DOHH2 (cell line): ENCODE measurements around the gene EIF5A2.

Source experiments
- H3F3A ChIP-seq: fragments of 200-600 bp; sonication (generic), shearing (Covaris generic); 2 replicates; pipeline ENCODE4 v1.6.0; 2016; ENCODE audit warnings: antibody characterized with exemption, mild to moderate bottlenecking; ENCODE audit not compliant: control insufficient read depth, insufficient read depth
- H3K27ac ChIP-seq: fragments of 200-600 bp; sonication (generic); 2 replicates; pipeline ENCODE4 v1.5.1; 2014; ENCODE audit warnings: low read depth, mild to moderate bottlenecking, low read length, moderate library complexity
- H3K27me3 ChIP-seq: fragments of 200-600 bp; sonication (generic); 2 replicates; pipeline ENCODE4 v1.6.1; 2014; ENCODE audit warnings: mild to moderate bottlenecking, low read length, mixed read lengths; ENCODE audit not compliant: control insufficient read depth
- H3K36me3 ChIP-seq: fragments of 200-600 bp; sonication (generic); 2 replicates; pipeline ENCODE4 v1.6.1; 2014; ENCODE audit warnings: mild to moderate bottlenecking, low read length, moderate library complexity, mixed read lengths; ENCODE audit not compliant: control insufficient read depth
- H3K4me1 ChIP-seq: fragments of 200-600 bp; sonication (generic); 2 replicates; pipeline ENCODE4 v1.6.1; 2014; ENCODE audit warnings: mild to moderate bottlenecking, low read length, mixed read lengths; ENCODE audit not compliant: control insufficient read depth
- H3K4me2 ChIP-seq: fragments of 200-600 bp; sonication (generic); 2 replicates; pipeline ENCODE4 v1.6.0; 2014; ENCODE audit warnings: mild to moderate bottlenecking, low read length, moderate library complexity
- H3K4me3 ChIP-seq: fragments of 200-600 bp; sonication (generic); 2 replicates; pipeline ENCODE4 v1.5.1; 2014; ENCODE audit warnings: mild to moderate bottlenecking, low read length, mixed read lengths
- H3K79me2 ChIP-seq: fragments of 200-600 bp; sonication (generic); 2 replicates; pipeline ENCODE4 v1.6.1; 2014; ENCODE audit warnings: mild to moderate bottlenecking, low read length, mixed read lengths; ENCODE audit not compliant: control insufficient read depth
- H3K9me2 ChIP-seq: fragments of 200-600 bp; sonication (generic); replicated peaks from 2 replicates; pipeline ENCODE4 v1.6.1; 2014; ENCODE audit warnings: mild to moderate bottlenecking, low read length, mixed read lengths; ENCODE audit not compliant: control insufficient read depth
- H3K9me3 ChIP-seq: fragments of 200-600 bp; sonication (generic); 2 replicates; pipeline ENCODE4 v1.6.1; 2014; ENCODE audit warnings: antibody characterized with exemption, low read length, mixed read lengths; ENCODE audit not compliant: control insufficient read depth, insufficient read depth
- H4K20me1 ChIP-seq: fragments of 200-600 bp; sonication (generic); 2 replicates; pipeline ENCODE4 v1.6.0; 2014; ENCODE audit warnings: low read depth, mild to moderate bottlenecking, antibody characterized with exemption, low read length, moderate library complexity; ENCODE audit not compliant: control insufficient read depth, insufficient read depth
- EZH2phosphoT487 ChIP-seq: fragments of 200-600 bp; sonication (generic); IDR thresholded peaks from 2 replicates; pipeline ENCODE4 v1.6.1; 2017; ENCODE audit warnings: borderline replicate concordance, mild to moderate bottlenecking, antibody characterized with exemption, low read length, moderate library complexity, mixed read lengths
- TF ChIP-seq, protein P1 (sequence below): fragments of 200-600 bp; sonication (generic); IDR thresholded peaks from one replicate; pipeline ENCODE4 v1.5.1; 2014; ENCODE audit warnings: antibody characterized with exemption, mild to moderate bottlenecking, low read depth, low read length; ENCODE audit not compliant: poor library complexity, severe bottlenecking

EIF5A2 gene

DNA sequence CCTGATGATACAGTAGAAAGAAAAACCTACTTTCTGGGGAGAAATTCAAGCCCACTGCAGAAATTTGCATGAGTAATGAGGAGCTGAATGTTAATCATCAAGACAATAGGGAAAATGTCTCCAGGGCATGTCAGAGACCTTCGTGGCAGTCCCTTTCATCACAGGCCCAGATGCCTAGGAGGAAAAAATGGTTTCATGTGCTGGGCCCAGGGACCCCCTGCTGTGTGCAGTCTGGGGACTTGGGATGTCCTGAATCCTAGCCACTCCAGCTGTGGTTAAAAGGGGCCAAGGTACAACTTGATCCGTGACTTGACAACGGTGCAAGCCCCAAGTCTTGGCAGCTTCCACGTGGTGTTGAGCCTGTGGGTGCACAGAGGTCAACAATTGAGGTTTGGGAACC lies 10.3 kb upstream of the EIF5A2 start:
- no peak overlapping the region for H3K4me2 ChIP-seq
- no peaks in the 10 kb centered on the region for H3K9me2 ChIP-seq
- no peaks in the 10 kb centered on the region for H3F3A ChIP-seq
- H3K4me3 ChIP-seq = no peak overlapping the region
- no peaks in the 10 kb centered on the region for H3K4me1 ChIP-seq
- TF ChIP-seq EZH2phosphoT487 = no peak
- TF ChIP-seq, protein P1, sequence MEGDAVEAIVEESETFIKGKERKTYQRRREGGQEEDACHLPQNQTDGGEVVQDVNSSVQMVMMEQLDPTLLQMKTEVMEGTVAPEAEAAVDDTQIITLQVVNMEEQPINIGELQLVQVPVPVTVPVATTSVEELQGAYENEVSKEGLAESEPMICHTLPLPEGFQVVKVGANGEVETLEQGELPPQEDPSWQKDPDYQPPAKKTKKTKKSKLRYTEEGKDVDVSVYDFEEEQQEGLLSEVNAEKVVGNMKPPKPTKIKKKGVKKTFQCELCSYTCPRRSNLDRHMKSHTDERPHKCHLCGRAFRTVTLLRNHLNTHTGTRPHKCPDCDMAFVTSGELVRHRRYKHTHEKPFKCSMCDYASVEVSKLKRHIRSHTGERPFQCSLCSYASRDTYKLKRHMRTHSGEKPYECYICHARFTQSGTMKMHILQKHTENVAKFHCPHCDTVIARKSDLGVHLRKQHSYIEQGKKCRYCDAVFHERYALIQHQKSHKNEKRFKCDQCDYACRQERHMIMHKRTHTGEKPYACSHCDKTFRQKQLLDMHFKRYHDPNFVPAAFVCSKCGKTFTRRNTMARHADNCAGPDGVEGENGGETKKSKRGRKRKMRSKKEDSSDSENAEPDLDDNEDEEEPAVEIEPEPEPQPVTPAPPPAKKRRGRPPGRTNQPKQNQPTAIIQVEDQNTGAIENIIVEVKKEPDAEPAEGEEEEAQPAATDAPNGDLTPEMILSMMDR = no peak
- no peaks in the 10 kb centered on the region for H3K36me3 ChIP-seq
- H3K79me2 ChIP-seq = no peaks in the 10 kb centered on the region
- no peaks in the 10 kb centered on the region for H4K20me1 ChIP-seq
- peaks cover 6% of the 10 kb centered on the region; the same call in 1 of the 2 replicates for H3K9me3 ChIP-seq
- no peaks in the 10 kb centered on the region for H3K27me3 ChIP-seq
- H3K27ac ChIP-seq = no peak overlapping the region

DNA sequence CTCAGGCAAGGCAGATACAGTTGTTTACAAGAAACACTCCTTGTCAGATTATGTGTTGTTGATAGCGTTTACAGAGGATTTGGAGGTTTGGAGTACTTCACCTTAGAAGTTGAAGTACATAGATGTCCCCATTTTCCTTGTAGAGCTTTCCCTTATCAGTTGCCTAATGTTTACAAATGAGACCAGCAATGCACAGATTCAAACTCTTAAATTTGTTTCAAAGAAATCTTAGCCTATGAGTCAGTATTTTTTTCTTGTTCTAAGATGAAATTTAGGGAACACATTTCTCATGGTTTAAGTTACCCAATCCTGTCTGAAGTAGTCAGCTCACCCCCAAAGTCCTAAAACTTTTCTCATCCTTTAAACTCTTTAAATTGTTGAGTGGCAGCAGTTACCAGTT lies 6.3 kb upstream of the EIF5A2 start:
- Histone ChIP-seq H3K4me2 (no peak overlapping the region), H3K79me2 (no peaks in the 10 kb centered on the region), H3K27me3 (no peaks in the 10 kb centered on the region), H3K36me3 (no peaks in the 10 kb centered on the region), H3K4me3 (no peak overlapping the region), H3K4me1 (no peaks in the 10 kb centered on the region), H3K27ac (no peak overlapping the region), H3F3A (no peaks in the 10 kb centered on the region), H4K20me1 (no peaks in the 10 kb centered on the region), H3K9me2 (no peaks in the 10 kb centered on the region), H3K9me3 (peaks cover 6% of the 10 kb centered on the region)
- no peak for TF ChIP-seq EZH2phosphoT487
- TF ChIP-seq, protein P1 = no peak

DNA sequence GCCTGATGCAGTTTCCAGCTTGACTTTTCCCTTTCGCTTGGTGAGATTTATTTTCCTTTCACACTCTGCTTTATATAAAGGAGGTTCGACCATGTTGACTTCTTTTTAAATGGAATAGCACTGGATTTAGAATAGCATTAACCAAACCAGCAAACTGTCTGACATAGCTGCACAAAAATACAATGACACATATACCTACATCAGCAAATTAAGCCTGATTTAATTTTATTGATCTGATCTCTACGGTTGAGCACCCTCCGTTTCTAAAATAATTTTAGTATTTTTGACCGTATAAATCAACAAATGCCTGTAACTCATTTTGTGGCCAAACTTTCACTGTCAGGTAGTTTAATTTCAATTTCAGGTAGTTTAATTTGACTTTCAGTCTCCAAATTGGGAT lies 5.8 kb upstream of the EIF5A2 start:
- Histone ChIP-seq H3K27ac (no peak overlapping the region), H3K9me2 (no peaks in the 10 kb centered on the region), H3K4me1 (no peaks in the 10 kb centered on the region), H3K4me3 (no peak overlapping the region), H3K79me2 (no peaks in the 10 kb centered on the region), H3K36me3 (no peaks in the 10 kb centered on the region), H4K20me1 (no peaks in the 10 kb centered on the region), H3K27me3 (no peaks in the 10 kb centered on the region), H3K4me2 (no peak overlapping the region), H3F3A (no peaks in the 10 kb centered on the region), H3K9me3 (peaks cover 6% of the 10 kb centered on the region)
- TF ChIP-seq, protein P1 = no peak
- no peak for TF ChIP-seq EZH2phosphoT487

DNA sequence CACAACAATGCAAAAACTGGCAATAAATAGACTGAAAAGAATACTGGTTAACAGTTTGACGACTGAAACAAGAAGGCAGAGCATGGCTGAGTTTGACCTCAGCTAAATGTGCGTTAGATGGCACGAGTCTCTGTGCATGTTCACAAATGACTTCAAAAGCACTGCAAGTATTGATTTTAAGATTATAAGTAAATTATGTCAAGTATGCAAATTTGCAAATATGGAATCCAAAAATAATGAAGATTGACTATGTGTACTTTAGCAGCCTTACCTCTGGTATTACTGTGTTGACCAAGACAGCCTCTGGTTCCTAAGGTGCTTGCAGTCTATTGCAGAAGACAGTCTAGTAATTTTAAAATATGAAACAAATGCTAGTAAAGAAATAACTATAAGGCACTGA lies 2.6 kb upstream of the EIF5A2 start:
- Histone ChIP-seq H3K4me3 (no peak overlapping the region), H3K79me2 (peaks cover 4% of the 10 kb centered on the region; the same call in 1 of the 2 replicates), H3K27ac (no peak overlapping the region), H3K4me1 (peaks cover 17% of the 10 kb centered on the region), H3K4me2 (no peak overlapping the region), H4K20me1 (no peaks in the 10 kb centered on the region), H3K27me3 (no peaks in the 10 kb centered on the region), H3F3A (no peaks in the 10 kb centered on the region), H3K36me3 (no peaks in the 10 kb centered on the region), H3K9me2 (no peaks in the 10 kb centered on the region), H3K9me3 (peaks cover 7% of the 10 kb centered on the region)
- no peak for TF ChIP-seq EZH2phosphoT487
